ENCODE data around the gene GOLGA8A.

GOLGA8A gene

GRCh38 chr15:34437687-34438086 lies at the start of gene GOLGA8A:
Gene GOLGA8A (minus strand): TSS chr15:34437808. CDS start chr15:34389691, 48,117 bp downstream.
- no peak for TF ChIP-seq CTCF (IDR thresholded peaks at IDR 0.05; ENCODE audit: borderline replicate concordance, insufficient read depth, low read depth, low read length)
- H3K4me3 ChIP-seq (ENCODE audit: low read depth, low read length) = peak within 1 kb of the TSS; percentile 67

GRCh38 chr15:34483644-34484043 lies 46.0 kb upstream of the GOLGA8A start:
- no peak overlapping the region for H3K4me3 ChIP-seq (ENCODE audit: low read depth, low read length)
- no peak for TF ChIP-seq CTCF (IDR thresholded peaks at IDR 0.05; ENCODE audit: borderline replicate concordance, insufficient read depth, low read depth, low read length)

GRCh38 chr15:34481370-34481769 lies 43.8 kb upstream of the GOLGA8A start:
- no peak overlapping the region for H3K4me3 ChIP-seq (ENCODE audit: low read depth, low read length)
- no peak for TF ChIP-seq CTCF (IDR thresholded peaks at IDR 0.05; ENCODE audit: borderline replicate concordance, insufficient read depth, low read depth, low read length)

- TF ChIP-seq CTCF (IDR thresholded peaks at IDR 0.05; ENCODE audit: borderline replicate concordance, insufficient read depth, low read depth, low read length) = no peak
Observed at GRCh38 chr15:34473840-34474239, 36.2 kb upstream of the GOLGA8A start.

GRCh38 chr15:34472947-34473346 lies 35.3 kb upstream of the GOLGA8A start:
- no peak overlapping the region for H3K4me3 ChIP-seq (ENCODE audit: low read depth, low read length)
- no peak for TF ChIP-seq CTCF (IDR thresholded peaks at IDR 0.05; ENCODE audit: borderline replicate concordance, insufficient read depth, low read depth, low read length)

More at GRCh38 chr15:34473840-34474239, 36.2 kb upstream of the GOLGA8A start:
- no peak overlapping the region for H3K4me3 ChIP-seq (ENCODE audit: low read depth, low read length)

- TF ChIP-seq CTCF (IDR thresholded peaks at IDR 0.05; ENCODE audit: borderline replicate concordance, insufficient read depth, low read depth, low read length) = no peak
- H3K4me3 ChIP-seq (ENCODE audit: low read depth, low read length) = no peak overlapping the region
Observed at GRCh38 chr15:34470892-34471291, 33.3 kb upstream of the GOLGA8A start.

- TF ChIP-seq CTCF (IDR thresholded peaks at IDR 0.05; ENCODE audit: borderline replicate concordance, insufficient read depth, low read depth, low read length) = no peak
- H3K4me3 ChIP-seq (ENCODE audit: low read depth, low read length) = no peak overlapping the region
Observed at GRCh38 chr15:34470091-34470490, 32.5 kb upstream of the GOLGA8A start.

All from GM12875 (cell line).